Adrenal gland (tissue), 5 donors: Measurements from ENCODE around the gene MED27.

Source experiments
- CTCF ChIP-seq, 6 experiments: fragments of 450-650 bp in 4 of 6; fragments of 200-600 bp in 2 of 6; sonication (generic) in 1 of 6; IDR thresholded peaks; 1 replicate in 5 of 6; 2 replicates in 1 of 6; pipeline versions ENCODE4 v1.5.1 to v1.8.0; 2016 to 2021; ENCODE audit warnings: antibody characterized with exemption in 6 of 6, mild to moderate bottlenecking in 2 of 6, moderate library complexity in 1 of 6
- POLR2A ChIP-seq, 2 donors: fragments of 450-650 bp; IDR thresholded peaks; one replicate each; pipeline ENCODE4 v1.6.1; 2017; ENCODE audit warnings: antibody characterized with exemption in 2 of 2, mild to moderate bottlenecking in 2 of 2, moderate library complexity in 1 of 2
- donor health status: DM: no; HTN: no; CAD: no.

GRCh38 chr9:132003319-132003704 lies 76.4 kb downstream of the MED27 start:
- TF ChIP-seq CTCF (IDR thresholded peaks at IDR 0.05): no peak
- TF ChIP-seq POLR2A (IDR thresholded peaks at IDR 0.05): no peak
